Muscle of leg (tissue), 11 donors: ENCODE results near the gene SYT14. TPM values are rescaled to one million over a fixed set of nuclear protein-coding genes. Genes with fewer than 3 reads are reported as not detected.
"Not testable (repeated sequence)": the region's sequence is repeated elsewhere in the genome, so short reads cannot be mapped to it uniquely, and the experiment has no call there.

Experiments used
- DNase-seq: peaks from one replicate; pipeline ENCODE4 v3.0.0; 2013
- H3K27ac ChIP-seq: one replicate; pipeline ENCODE4 v1.5.1; 2013; ENCODE audit warnings: mild to moderate bottlenecking, low read length, control low read depth
- H3K27me3 ChIP-seq: one replicate; pipeline ENCODE4 v1.6.1; 2013; ENCODE audit warnings: low read length; ENCODE audit not compliant: control insufficient read depth, insufficient read depth
- H3K36me3 ChIP-seq: one replicate; pipeline ENCODE4 v1.6.1; 2013; ENCODE audit warnings: low read length; ENCODE audit not compliant: control insufficient read depth, insufficient read depth
- H3K4me1 ChIP-seq: one replicate; pipeline ENCODE4 v1.6.1; 2013; ENCODE audit warnings: low read length; ENCODE audit not compliant: control insufficient read depth, insufficient read depth
- H3K4me3 ChIP-seq: one replicate; pipeline ENCODE4 v1.5.1; 2013; ENCODE audit warnings: low read length, control low read depth
- H3K9me3 ChIP-seq: replicated peaks from 2 replicates; pipeline ENCODE4 v1.6.1; 2013; ENCODE audit warnings: low read depth, low read length; ENCODE audit not compliant: control insufficient read depth
- WGBS: methylation state at CpG from one replicate; pipeline ENCODE4 v1.1.5; 2013; ENCODE audit warnings: missing lambda C conversion rate; ENCODE audit not compliant: insufficient coverage; 5-methylcytosine and 5-hydroxymethylcytosine counted together
- polyA plus RNA-seq, 8 donors: library from polyadenylated mRNA; unstranded; fragments of 120-200 nt; gene quantifications; one replicate each; pipeline versions ENCODE4 v1.2.1 to v1.2.3, GENCODE V29; 2013; ENCODE audit warnings: inconsistent platforms in 1 of 8, low replicate concordance in 1 of 8; ENCODE audit not compliant: insufficient read length in 8 of 8, insufficient read depth in 1 of 8
- total RNA-seq: library from RNA; stranded (reverse); fragments of 120-200 nt; gene quantifications from one replicate; pipeline ENCODE4 v1.2.4, GENCODE V29; 2013

Gene SYT14
- total and polyA plus RNA-seq, 9 donors = 0.57 to 3.0 (median 1.3) TPM

- WGBS = no CpG with 5 or more reads among the region's 4 CpGs
- no peaks in the 10 kb centered on the region for H3K9me3 ChIP-seq
- DNase-seq = no peak
- no peaks in the 10 kb centered on the region for H3K36me3 ChIP-seq
- H3K4me1 ChIP-seq = no peaks in the 10 kb centered on the region
- H3K27ac ChIP-seq = no peak overlapping the region
- no peak overlapping the region for H3K4me3 ChIP-seq
- H3K27me3 ChIP-seq = no peaks in the 10 kb centered on the region
Observed at GRCh38 chr1:210021145-210021860, 83.3 kb downstream of the SYT14 start.

GRCh38 chr1:210022044-210022443 lies 84.0 kb downstream of the SYT14 start:
- Histone ChIP-seq H3K27me3 (no peaks in the 10 kb centered on the region), H3K27ac (no peak overlapping the region), H3K9me3 (no peaks in the 10 kb centered on the region), H3K36me3 (no peaks in the 10 kb centered on the region), H3K4me3 (no peak overlapping the region), H3K4me1 (no peaks in the 10 kb centered on the region)
- DNase-seq = no peak

GRCh38 chr1:210024282-210024681 lies 86.3 kb downstream of the SYT14 start:
- H3K4me3 ChIP-seq = no peak overlapping the region
- no peak overlapping the region for H3K27ac ChIP-seq
- 72% methylated on average over 2 of the region's 2 CpGs for WGBS

GRCh38 chr1:210024996-210025395 lies 87.0 kb downstream of the SYT14 start:
- no CpG with 5 or more reads among the region's 3 CpGs for WGBS
- Histone ChIP-seq H3K9me3 (no peaks in the 10 kb centered on the region), H3K27ac (no peak overlapping the region), H3K27me3 (no peaks in the 10 kb centered on the region), H3K4me3 (no peak overlapping the region), H3K36me3 (no peaks in the 10 kb centered on the region), H3K4me1 (no peaks in the 10 kb centered on the region)
- DNase-seq = no peak

More at GRCh38 chr1:210024282-210024681, 86.3 kb downstream of the SYT14 start:
- no peak for DNase-seq
- no peaks in the 10 kb centered on the region for H3K27me3 ChIP-seq
- H3K36me3 ChIP-seq = no peaks in the 10 kb centered on the region
- H3K4me1 ChIP-seq = no peaks in the 10 kb centered on the region
- H3K9me3 ChIP-seq = no peaks in the 10 kb centered on the region

GRCh38 chr1:210025870-210026269 lies 87.9 kb downstream of the SYT14 start:
- Histone ChIP-seq H3K4me3 (no peak overlapping the region), H3K27ac (no peak overlapping the region), H3K4me1 (no peaks in the 10 kb centered on the region), H3K27me3 (no peaks in the 10 kb centered on the region), H3K36me3 (no peaks in the 10 kb centered on the region), H3K9me3 (no peaks in the 10 kb centered on the region)
- DNase-seq = no peak
- no CpG with 5 or more reads among the region's 1 CpG for WGBS

- DNase-seq = no peak
- H3K9me3 ChIP-seq = no peaks in the 10 kb centered on the region
- H3K36me3 ChIP-seq = no peaks in the 10 kb centered on the region
- H3K27me3 ChIP-seq = no peaks in the 10 kb centered on the region
- no CpG with 5 or more reads among the region's 1 CpG for WGBS
- H3K4me3 ChIP-seq = no peak overlapping the region
- no peaks in the 10 kb centered on the region for H3K4me1 ChIP-seq
- H3K27ac ChIP-seq = no peak overlapping the region
Observed at GRCh38 chr1:210027994-210028393, 90.0 kb downstream of the SYT14 start.

GRCh38 chr1:210031473-210031872 lies 93.5 kb downstream of the SYT14 start:
- Histone ChIP-seq H3K36me3 (no peaks in the 10 kb centered on the region), H3K4me3 (no peak overlapping the region), H3K9me3 (no peaks in the 10 kb centered on the region), H3K4me1 (no peaks in the 10 kb centered on the region), H3K27ac (no peak overlapping the region), H3K27me3 (no peaks in the 10 kb centered on the region)
- DNase-seq = no peak
- no CpG with 5 or more reads among the region's 1 CpG for WGBS

GRCh38 chr1:210043058-210043457 lies 105.0 kb downstream of the SYT14 start:
- Histone ChIP-seq H3K36me3 (no peaks in the 10 kb centered on the region), H3K27me3 (no peaks in the 10 kb centered on the region), H3K9me3 (peaks cover 2% of the 10 kb centered on the region), H3K4me3 (no peak overlapping the region), H3K27ac (no peak overlapping the region), H3K4me1 (no peaks in the 10 kb centered on the region)
- DNase-seq = no peak

GRCh38 chr1:210049616-210050015 lies 111.6 kb downstream of the SYT14 start:
- Histone ChIP-seq H3K9me3 (no peaks in the 10 kb centered on the region), H3K27me3 (no peaks in the 10 kb centered on the region), H3K36me3 (no peaks in the 10 kb centered on the region), H3K4me3 (no peak overlapping the region), H3K27ac (no peak overlapping the region), H3K4me1 (no peaks in the 10 kb centered on the region)
- no peak for DNase-seq
- WGBS = 75% methylated on average over 6 of the region's 7 CpGs

GRCh38 chr1:210050491-210050890 lies 112.5 kb downstream of the SYT14 start:
- not testable (repeated sequence) for H3K4me3 ChIP-seq, H3K27me3 ChIP-seq, H3K9me3 ChIP-seq, H3K4me1 ChIP-seq, H3K36me3 ChIP-seq, DNase-seq, H3K27ac ChIP-seq
- 87% methylated on average over 3 of the region's 4 CpGs for WGBS

GRCh38 chr1:210053126-210053525 lies 115.1 kb downstream of the SYT14 start:
- H3K4me1 ChIP-seq = no peaks in the 10 kb centered on the region
- no peak overlapping the region for H3K27ac ChIP-seq
- no peaks in the 10 kb centered on the region for H3K27me3 ChIP-seq
- no peaks in the 10 kb centered on the region for H3K9me3 ChIP-seq
- no peak overlapping the region for H3K4me3 ChIP-seq
- no peaks in the 10 kb centered on the region for H3K36me3 ChIP-seq
- WGBS = 50% methylated on average over 1 of the region's 1 CpG
- no peak for DNase-seq
